BLaER1 (cell line): ENCODE results near the gene FLYWCH2.
A peak's percentile ranks its signal among the peaks of the same experiment; 100 is the strongest.

ENCODE experiments used
- H3K27ac ChIP-seq: shearing (Covaris generic); formaldehyde crosslinking; 2 replicates; pipeline ENCODE4 v1.8.1; 2022
- H3K27me3 ChIP-seq: shearing (Covaris generic); formaldehyde crosslinking; 2 replicates; pipeline ENCODE4 v1.8.1; 2022
- H3K36me3 ChIP-seq: shearing (Covaris generic); formaldehyde crosslinking; 2 replicates; pipeline ENCODE4 v1.8.1; 2022
- H3K4me1 ChIP-seq: shearing (Covaris generic); formaldehyde crosslinking; 2 replicates; pipeline ENCODE4 v1.8.1; 2022
- H3K4me2 ChIP-seq: shearing (Covaris generic); formaldehyde crosslinking; 2 replicates; pipeline ENCODE4 v1.8.1; 2022
- H3K4me3 ChIP-seq: shearing (Covaris generic); formaldehyde crosslinking; 2 replicates; pipeline ENCODE4 v1.8.1; 2022
- H3K9ac ChIP-seq: shearing (Covaris generic); formaldehyde crosslinking; 2 replicates; pipeline ENCODE4 v1.8.1; 2022
- H3K9me3 ChIP-seq: shearing (Covaris generic); formaldehyde crosslinking; 2 replicates; pipeline ENCODE4 v1.8.1; 2022
- H4K20me1 ChIP-seq: shearing (Covaris generic); formaldehyde crosslinking; 2 replicates; pipeline ENCODE4 v1.8.1; 2022
- Cebpa-rat ChIP-seq: shearing (Covaris generic); IDR thresholded peaks from 2 replicates; pipeline ENCODE4 v1.8.1; 2022

The FLYWCH2 gene

GRCh38 chr16:2853531-2854073, 29.4 kb upstream of the FLYWCH2 start:
- peaks cover 21% of the 10 kb centered on the region for H3K9me3 ChIP-seq
- H3K4me3 ChIP-seq: no peak overlapping the region
- peaks cover 30% of the 10 kb centered on the region for H3K27me3 ChIP-seq
- H3K9ac ChIP-seq: no peak overlapping the region
- no peak overlapping the region for H3K4me2 ChIP-seq
- TF ChIP-seq Cebpa-rat: no peak
- no peaks in the 10 kb centered on the region for H4K20me1 ChIP-seq
- H3K4me1 ChIP-seq: peaks cover 16% of the 10 kb centered on the region
- no peak overlapping the region for H3K27ac ChIP-seq
- no peaks in the 10 kb centered on the region for H3K36me3 ChIP-seq

DNA sequence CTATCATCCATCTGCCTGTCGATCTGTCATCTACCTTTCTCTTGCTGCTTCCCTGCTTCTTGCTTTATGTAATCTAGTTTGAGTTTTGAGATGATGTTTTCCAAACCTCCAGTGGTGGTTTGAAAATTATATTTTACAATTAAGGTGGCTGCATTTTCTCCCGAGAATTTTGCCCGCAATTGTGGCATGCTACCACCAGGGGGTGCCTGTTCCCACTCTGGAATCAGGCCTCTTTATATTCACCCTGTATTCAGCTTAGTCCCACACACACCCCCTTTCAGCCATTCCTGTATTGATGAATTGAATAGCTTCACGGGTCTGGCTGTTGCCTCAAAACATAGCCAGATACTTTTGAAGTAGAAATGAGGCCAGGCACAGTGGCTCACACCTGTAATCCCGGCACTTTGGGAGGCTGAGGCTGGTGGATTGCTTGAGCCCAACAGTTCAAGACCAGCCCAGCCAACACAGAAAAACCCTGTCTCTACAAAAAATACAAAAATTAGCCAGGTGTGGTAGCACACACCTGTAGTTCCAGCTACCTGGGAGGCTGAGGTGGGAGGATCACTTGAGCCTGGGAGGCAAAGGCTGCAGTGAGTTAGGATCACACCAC, 28.2 kb upstream of the FLYWCH2 start:
- H3K9me3 ChIP-seq: peaks cover 24% of the 10 kb centered on the region
- no peaks in the 10 kb centered on the region for H3K36me3 ChIP-seq
- H3K4me3 ChIP-seq: no peak overlapping the region
- no peak overlapping the region for H3K4me2 ChIP-seq
- no peaks in the 10 kb centered on the region for H4K20me1 ChIP-seq
- peaks cover 42% of the 10 kb centered on the region for H3K27me3 ChIP-seq
- H3K27ac ChIP-seq: no peak overlapping the region
- no peak overlapping the region for H3K9ac ChIP-seq
- TF ChIP-seq Cebpa-rat: no peak
- H3K4me1 ChIP-seq: peaks cover 16% of the 10 kb centered on the region

GRCh38 chr16:2855536-2855935, 27.5 kb upstream of the FLYWCH2 start:
- no peak for TF ChIP-seq Cebpa-rat
- Histone ChIP-seq H3K4me2 (no peak overlapping the region), H3K4me3 (no peak overlapping the region), H4K20me1 (no peaks in the 10 kb centered on the region; the same call in 1 of the 2 replicates), H3K27ac (no peak overlapping the region), H3K9me3 (peaks cover 31% of the 10 kb centered on the region), H3K9ac (no peak overlapping the region), H3K4me1 (peaks cover 16% of the 10 kb centered on the region), H3K27me3 (peaks cover 49% of the 10 kb centered on the region), H3K36me3 (no peaks in the 10 kb centered on the region)

DNA sequence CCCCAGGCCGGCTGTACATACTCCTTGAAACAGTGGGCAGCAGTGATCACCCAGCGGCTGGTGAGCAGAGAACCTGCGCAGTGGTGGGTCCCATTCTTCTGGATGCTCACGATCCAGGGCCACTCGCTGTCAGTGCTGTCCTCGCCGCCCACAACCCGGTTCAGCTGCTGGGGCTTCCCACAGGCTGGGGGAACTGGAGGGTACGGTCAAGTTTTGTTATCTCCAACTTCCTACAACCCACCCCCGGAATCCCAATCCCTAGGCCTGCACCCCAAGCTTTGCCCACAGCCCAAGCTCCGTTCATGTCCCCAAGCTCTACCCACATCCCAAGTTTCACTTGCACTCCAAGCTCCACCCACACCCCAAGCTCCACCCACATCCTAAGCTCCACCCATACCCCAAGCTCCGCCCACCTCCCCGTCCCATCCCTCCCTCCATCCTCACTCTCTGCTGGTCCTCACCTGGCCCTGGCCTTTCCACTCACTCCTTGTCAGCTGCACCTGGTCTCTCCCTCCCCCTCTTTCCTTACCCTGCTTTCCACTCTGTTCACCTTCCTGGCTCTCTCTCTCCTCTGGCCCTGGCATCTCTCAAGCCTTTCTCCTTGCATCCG, 26.8 kb upstream of the FLYWCH2 start:
- H3K4me1 ChIP-seq: peaks cover 16% of the 10 kb centered on the region
- no peak overlapping the region for H3K4me2 ChIP-seq
- H3K9ac ChIP-seq: no peak overlapping the region
- peaks cover 55% of the 10 kb centered on the region for H3K27me3 ChIP-seq
- no peaks in the 10 kb centered on the region for H3K36me3 ChIP-seq
- TF ChIP-seq Cebpa-rat: no peak
- peaks cover 37% of the 10 kb centered on the region for H3K9me3 ChIP-seq
- no peak overlapping the region for H3K4me3 ChIP-seq
- no peaks in the 10 kb centered on the region; the same call in 1 of the 2 replicates for H4K20me1 ChIP-seq
- no peak overlapping the region for H3K27ac ChIP-seq

DNA sequence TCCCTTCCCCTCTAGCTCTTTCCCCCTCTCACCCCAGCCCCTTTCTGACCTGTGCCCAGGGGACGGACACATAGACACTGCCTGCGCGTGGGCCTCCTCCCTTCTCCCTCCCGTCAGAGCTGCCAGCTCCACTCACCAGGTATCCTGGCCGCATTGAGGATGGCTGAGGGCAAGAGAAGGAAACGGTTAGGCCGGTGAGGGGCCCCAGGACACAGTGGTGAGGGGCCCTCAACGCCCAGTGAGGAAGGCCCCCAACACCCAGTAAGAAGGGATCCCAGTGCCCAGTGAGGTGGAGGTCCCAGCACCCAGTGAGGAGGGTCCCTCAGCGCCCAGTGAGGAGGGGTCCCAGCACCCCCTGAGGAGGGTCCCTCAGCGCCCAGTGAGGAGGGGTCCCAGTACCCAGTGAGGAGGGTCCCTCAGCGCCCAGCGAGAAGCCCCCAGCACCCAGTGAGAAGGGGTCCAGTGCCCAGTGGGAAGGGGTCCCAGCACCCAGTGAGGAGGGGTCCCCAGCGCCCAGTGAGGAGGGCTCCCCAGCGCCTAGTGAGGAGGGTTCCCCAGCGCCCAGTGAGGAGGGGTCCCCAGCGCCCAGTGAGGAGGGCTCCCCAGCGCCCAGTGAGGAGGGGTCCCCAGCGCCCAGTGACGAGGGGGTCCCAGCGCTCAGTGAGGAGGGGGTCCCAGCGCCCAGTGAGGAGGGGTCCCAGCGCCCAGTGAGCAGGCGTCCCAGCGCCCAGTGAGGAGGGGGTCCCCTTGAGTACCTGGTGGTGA, 26.1 kb upstream of the FLYWCH2 start:
- Histone ChIP-seq H3K27ac (no peak overlapping the region), H3K9me3 (peaks cover 38% of the 10 kb centered on the region), H4K20me1 (no peaks in the 10 kb centered on the region; the same call in 1 of the 2 replicates), H3K36me3 (no peaks in the 10 kb centered on the region), H3K27me3 (peaks cover 55% of the 10 kb centered on the region), H3K4me3 (no peak overlapping the region; the same call in 1 of the 2 replicates), H3K9ac (no peak overlapping the region), H3K4me2 (peak overlapping the region; percentile 49; the same call in 1 of the 2 replicates), H3K4me1 (peaks cover 16% of the 10 kb centered on the region)
- TF ChIP-seq Cebpa-rat: no peak

GRCh38 chr16:2857451-2858244, 25.4 kb upstream of the FLYWCH2 start, which contains the start of gene PRSS22:
Gene PRSS22 (minus strand): TSS chr16:2858170. CDS start chr16:2858104, 66 bp downstream.
- H3K4me3 ChIP-seq: peak within 1 kb of the TSS; percentile 38
- H3K4me2 ChIP-seq: peak within 1 kb of the TSS; percentile 49
- peaks cover 38% of the 10 kb centered on the region for H3K9me3 ChIP-seq
- H3K4me1 ChIP-seq: peaks cover 16% of the 10 kb centered on the region
- H3K9ac ChIP-seq: no peak within 1 kb of the TSS
- TF ChIP-seq Cebpa-rat: no peak
- H3K27ac ChIP-seq: no peak within 1 kb of the TSS
- no peaks in the 10 kb centered on the region; the same call in 1 of the 2 replicates for H4K20me1 ChIP-seq
- H3K36me3 ChIP-seq: no peaks in the 10 kb centered on the region
- H3K27me3 ChIP-seq: peaks cover 55% of the 10 kb centered on the region

- Histone ChIP-seq H3K9ac (no peak overlapping the region), H3K9me3 (peaks cover 32% of the 10 kb centered on the region), H4K20me1 (no peaks in the 10 kb centered on the region; the same call in 1 of the 2 replicates), H3K27me3 (peaks cover 55% of the 10 kb centered on the region), H3K4me1 (peaks cover 15% of the 10 kb centered on the region), H3K27ac (no peak overlapping the region), H3K4me3 (peak overlapping the region; percentile 38), H3K4me2 (peak overlapping the region; percentile 49), H3K36me3 (no peaks in the 10 kb centered on the region)
- TF ChIP-seq Cebpa-rat: no peak
Observed at GRCh38 chr16:2858245-2859025, 24.6 kb upstream of the FLYWCH2 start.

DNA sequence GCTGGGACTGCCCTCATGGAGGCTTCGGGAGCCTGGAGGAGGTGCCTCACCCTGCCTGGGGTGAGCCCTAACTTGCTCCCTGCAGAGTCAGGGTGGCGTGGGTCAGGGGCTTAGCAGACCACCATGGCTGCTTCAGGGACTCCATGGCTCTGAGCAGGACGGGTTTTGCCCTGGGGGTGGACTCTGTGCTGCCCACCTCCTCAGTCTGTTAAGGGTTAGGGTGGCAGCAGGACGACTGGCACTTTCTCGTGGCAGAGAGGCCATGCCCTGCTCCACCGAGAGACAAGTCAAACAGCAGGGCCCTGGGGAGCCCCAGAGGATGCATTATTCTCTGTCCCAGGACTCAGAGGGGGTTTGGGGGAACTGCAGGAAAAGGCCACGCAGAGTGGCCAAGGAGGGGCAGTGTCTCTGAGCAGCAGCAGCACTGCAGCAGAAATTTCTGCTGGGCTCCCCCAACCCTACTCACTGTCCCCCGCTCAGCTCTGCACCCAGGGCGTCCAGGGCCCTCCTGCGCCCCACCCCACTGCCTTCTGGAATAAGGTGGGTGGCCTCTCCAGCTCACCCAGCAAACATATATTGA, 23.2 kb upstream of the FLYWCH2 start:
- Histone ChIP-seq H3K4me2 (no peak overlapping the region), H3K36me3 (no peaks in the 10 kb centered on the region), H3K4me1 (peaks cover 12% of the 10 kb centered on the region), H3K27ac (no peak overlapping the region), H3K9ac (no peak overlapping the region), H3K27me3 (peaks cover 55% of the 10 kb centered on the region), H3K4me3 (no peak overlapping the region), H3K9me3 (peaks cover 19% of the 10 kb centered on the region), H4K20me1 (no peaks in the 10 kb centered on the region; the same call in 1 of the 2 replicates)
- no peak for TF ChIP-seq Cebpa-rat
